GM12875 (cell line): Measurements from ENCODE around the gene SRSF3.
"Not testable (repeated sequence)": the region's sequence is repeated elsewhere in the genome, so short reads cannot be mapped to it uniquely, and the experiment has no call there.

ENCODE experiments used
- H3K4me3 ChIP-seq: one replicate; pipeline ENCODE4 v1.5.1; 2011; ENCODE audit warnings: low read depth, low read length, control low read depth
- TF ChIP-seq, protein P1 (sequence below): IDR thresholded peaks from 2 replicates; pipeline ENCODE4 v1.5.1; 2011; ENCODE audit warnings: low read depth, mild to moderate bottlenecking, control low read depth, inconsistent platforms, low read length, moderate library complexity, borderline replicate concordance; ENCODE audit not compliant: insufficient read depth

The SRSF3 gene

DNA sequence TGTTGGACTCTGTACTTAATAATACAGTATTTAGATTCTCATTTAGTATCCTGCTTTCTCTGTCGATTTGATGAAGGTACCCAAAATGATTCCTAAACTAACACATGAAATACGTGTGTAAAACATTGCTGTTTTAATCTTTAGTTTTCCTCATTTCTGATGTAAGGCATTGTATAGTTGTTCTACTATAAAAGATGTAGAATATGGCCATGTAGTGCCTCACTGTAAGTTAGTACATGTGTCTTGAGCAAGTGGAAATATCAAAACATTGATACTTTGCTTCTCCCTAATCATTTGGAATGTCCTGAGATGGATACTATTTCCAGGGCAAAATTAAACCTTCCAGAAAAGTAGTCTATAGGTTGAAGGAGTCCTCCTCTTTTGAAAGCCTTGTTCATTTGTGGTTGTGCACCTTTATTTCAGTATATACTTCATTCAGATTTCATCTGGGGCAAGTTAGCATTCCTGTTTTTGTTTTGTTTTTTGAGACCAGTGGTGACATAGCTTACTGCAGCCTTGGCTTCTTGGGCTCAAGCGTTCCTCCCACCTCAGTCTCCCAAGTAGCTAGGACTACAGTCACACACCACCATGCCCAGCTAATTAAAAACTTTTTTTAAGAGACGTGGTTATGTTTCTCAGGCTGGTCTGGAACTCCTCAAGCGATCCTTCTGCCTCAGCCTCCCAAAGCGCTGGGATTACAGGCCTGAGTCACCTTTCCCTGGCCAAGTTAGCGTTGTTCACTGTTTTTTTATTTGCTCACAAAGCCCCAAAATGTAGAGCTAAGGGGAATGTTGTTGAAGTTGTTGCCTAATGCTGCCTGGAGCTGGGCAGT lies 11.6 kb downstream of the SRSF3 start:
- no peak overlapping the region for H3K4me3 ChIP-seq
- TF ChIP-seq, protein P1, sequence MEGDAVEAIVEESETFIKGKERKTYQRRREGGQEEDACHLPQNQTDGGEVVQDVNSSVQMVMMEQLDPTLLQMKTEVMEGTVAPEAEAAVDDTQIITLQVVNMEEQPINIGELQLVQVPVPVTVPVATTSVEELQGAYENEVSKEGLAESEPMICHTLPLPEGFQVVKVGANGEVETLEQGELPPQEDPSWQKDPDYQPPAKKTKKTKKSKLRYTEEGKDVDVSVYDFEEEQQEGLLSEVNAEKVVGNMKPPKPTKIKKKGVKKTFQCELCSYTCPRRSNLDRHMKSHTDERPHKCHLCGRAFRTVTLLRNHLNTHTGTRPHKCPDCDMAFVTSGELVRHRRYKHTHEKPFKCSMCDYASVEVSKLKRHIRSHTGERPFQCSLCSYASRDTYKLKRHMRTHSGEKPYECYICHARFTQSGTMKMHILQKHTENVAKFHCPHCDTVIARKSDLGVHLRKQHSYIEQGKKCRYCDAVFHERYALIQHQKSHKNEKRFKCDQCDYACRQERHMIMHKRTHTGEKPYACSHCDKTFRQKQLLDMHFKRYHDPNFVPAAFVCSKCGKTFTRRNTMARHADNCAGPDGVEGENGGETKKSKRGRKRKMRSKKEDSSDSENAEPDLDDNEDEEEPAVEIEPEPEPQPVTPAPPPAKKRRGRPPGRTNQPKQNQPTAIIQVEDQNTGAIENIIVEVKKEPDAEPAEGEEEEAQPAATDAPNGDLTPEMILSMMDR = no peak

DNA sequence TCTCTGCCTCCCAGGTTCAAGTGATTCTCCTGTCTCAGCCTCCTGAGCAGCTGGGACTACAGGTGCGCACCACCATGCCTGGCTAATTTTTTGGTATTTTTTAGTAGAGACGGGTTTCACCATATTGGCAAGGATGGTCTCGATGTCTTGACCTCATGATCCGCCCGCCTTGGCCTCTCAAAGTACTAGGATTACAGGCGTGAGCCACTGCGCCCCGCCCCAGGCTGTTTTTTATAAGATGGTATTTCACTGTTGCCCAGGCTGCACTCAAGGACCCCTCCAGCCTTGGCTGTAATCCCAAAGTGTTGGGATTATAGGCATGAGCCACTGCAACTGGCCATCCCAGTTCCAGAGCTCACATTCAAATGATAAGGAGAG lies 13.1 kb downstream of the SRSF3 start:
- not testable (repeated sequence) for H3K4me3 ChIP-seq

DNA sequence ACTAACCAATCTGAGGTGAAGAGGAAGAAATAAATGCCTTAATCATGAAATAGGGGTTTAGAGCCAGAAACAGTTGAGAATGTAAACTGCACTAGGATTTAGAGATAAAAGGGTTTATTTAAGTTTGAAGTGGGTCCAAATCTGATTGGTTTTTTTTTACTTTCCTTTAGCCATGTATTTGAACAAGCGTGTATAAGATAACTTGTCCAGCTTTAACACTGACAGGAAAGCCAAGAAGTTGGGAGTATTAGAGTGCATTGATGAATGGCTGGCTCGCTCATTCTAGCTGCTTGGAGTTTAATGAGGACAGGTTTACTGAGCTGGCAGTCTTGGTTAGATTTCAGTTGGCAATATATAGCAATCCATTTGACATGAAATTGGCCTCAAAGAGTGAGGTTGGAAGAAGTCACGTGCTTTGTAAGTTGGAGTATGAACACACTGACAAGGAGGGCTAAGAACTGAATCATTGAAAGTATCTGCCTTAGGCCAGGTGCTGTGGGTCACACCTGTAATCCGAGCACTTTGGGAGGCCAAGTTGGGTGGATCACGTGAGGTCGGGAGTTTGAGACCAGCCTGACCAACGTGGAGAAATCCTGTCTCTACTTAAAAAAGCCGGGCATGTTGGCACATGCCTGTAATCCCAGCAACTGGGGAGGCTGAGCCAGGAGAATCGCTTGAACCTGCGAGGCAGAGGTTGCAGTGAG lies 13.7 kb downstream of the SRSF3 start:
- no peak overlapping the region for H3K4me3 ChIP-seq
- TF ChIP-seq, protein P1 = no peak

GRCh38 chr6:36608788-36609563 lies 14.8 kb downstream of the SRSF3 start:
- no peak overlapping the region for H3K4me3 ChIP-seq
- TF ChIP-seq, protein P1 = no peak

- TF ChIP-seq, protein P1 = no peak
Measured at GRCh38 chr6:36609582-36609981, 15.4 kb downstream of the SRSF3 start.

GRCh38 chr6:36610041-36610955 lies 16.1 kb downstream of the SRSF3 start:
- TF ChIP-seq, protein P1 = no peak
- H3K4me3 ChIP-seq = no peak overlapping the region

More at GRCh38 chr6:36609582-36609981, 15.4 kb downstream of the SRSF3 start:
- H3K4me3 ChIP-seq = no peak overlapping the region
